Left lung (tissue), 10 donors: ENCODE data around the gene GGCX. TPM values are rescaled to one million over a fixed set of nuclear protein-coding genes. Genes with fewer than 3 reads are reported as not detected.

Source experiments
- ATAC-seq: fragments of 200-7000 bp; cut with Tn5 transposase; one replicate; pipeline ENCODE4 v1.9.1; 2020; ENCODE audit warnings: moderate library complexity
- DNase-seq, 4 donors: peaks; one replicate each; pipeline ENCODE4 v3.0.0-alpha.2; 2013 to 2020
- H3K27ac ChIP-seq, 2 donors: fragments of 200-600 bp; sonication (generic) in 1 of 2; one replicate each; pipeline versions ENCODE4 v1.5.0 to v1.8.0; 2020 to 2021
- H3K27me3 ChIP-seq, 2 donors: fragments of 200-600 bp; sonication (generic) in 1 of 2; one replicate each; pipeline versions ENCODE4 v1.5.0 to v1.8.0; 2020 to 2021
- H3K36me3 ChIP-seq, 2 donors: fragments of 200-600 bp; sonication (generic) in 1 of 2; one replicate each; pipeline versions ENCODE4 v1.5.0 to v1.8.0; 2020 to 2021
- H3K4me1 ChIP-seq, 2 donors: fragments of 200-600 bp; one replicate each; pipeline ENCODE4 v1.8.0; 2021
- H3K4me3 ChIP-seq, 2 donors: fragments of 200-600 bp; sonication (generic) in 1 of 2; one replicate each; pipeline versions ENCODE4 v1.5.0 to v1.8.0; 2020 to 2021; ENCODE audit warnings: mild to moderate bottlenecking in 1 of 2
- H3K9me3 ChIP-seq, 2 donors: fragments of 200-600 bp; sonication (generic) in 1 of 2; one replicate each; pipeline versions ENCODE4 v1.5.0 to v1.8.0; 2020 to 2021
- CTCF ChIP-seq, 2 donors: fragments of 200-600 bp; sonication (generic) in 1 of 2; IDR thresholded peaks; one replicate each; pipeline versions ENCODE4 v1.5.0 to v1.8.0; 2021; ENCODE audit warnings: antibody characterized with exemption in 2 of 2
- intact Hi-C, 2 donors: fragments of 100-400 bp; cut with DNase I; formaldehyde crosslinking; loops; one replicate each; pipeline versions ENCODE4 v1.11.2 to v1.14.2; 2022
- polyA plus RNA-seq, 6 donors: library from polyadenylated mRNA; unstranded; fragments of 120-200 nt; gene quantifications; one replicate each; pipeline ENCODE4 v1.2.1, GENCODE V29; 2013; ENCODE audit not compliant: insufficient read length in 6 of 6
- total RNA-seq, 2 donors: library from RNA; stranded (reverse); fragmentation: NEBNext Ultra II Directional; extraction: Animal tissue kit (Norgen Biotek cat#: 25700); gene quantifications; one replicate each; pipeline ENCODE4 v1.2.1, GENCODE V29; 2021
- donor health status: DM: no; HTN: yes; CAD: no.
- donor health status: DM: no; HTN: no; CAD: no.

GGCX gene
- total and polyA plus RNA-seq, 8 donors = 31.9 to 126 (median 37.7) TPM

GRCh38 chr2:85549826-85550225 lies 11.5 kb downstream of the GGCX start:
- no peaks in the 10 kb centered on the region for H3K27me3 ChIP-seq
- intact Hi-C loops = loop anchor here in 1 of 2 donors (10.0 kb wide), 1 partner anchor 135 kb away; the partner anchor contains the start of genes CAPG and SH2D6
- no peak for TF ChIP-seq CTCF (IDR thresholded peaks at IDR 0.05)
- H3K36me3 ChIP-seq = peaks cover 0 to 87% of the 10 kb centered on the region in 2 donors
- H3K4me1 ChIP-seq = peaks cover 2 to 35% of the 10 kb centered on the region in 2 donors
- H3K9me3 ChIP-seq = no peaks in the 10 kb centered on the region
- ATAC-seq = no peak
- DNase-seq = no peak
- H3K4me3 ChIP-seq = no peak overlapping the region
- H3K27ac ChIP-seq = peak overlapping the region in 1 of 2 donors; percentile 76

GRCh38 chr2:85549095-85549494 lies 12.2 kb downstream of the GGCX start:
- intact Hi-C loops = no loop called here
- Histone ChIP-seq H3K27ac (no peak overlapping the region), H3K4me1 (peaks cover 2 to 35% of the 10 kb centered on the region in 2 donors), H3K27me3 (no peaks in the 10 kb centered on the region), H3K36me3 (peaks cover 0 to 87% of the 10 kb centered on the region in 2 donors), H3K4me3 (no peak overlapping the region), H3K9me3 (no peaks in the 10 kb centered on the region)
- no peak for TF ChIP-seq CTCF (IDR thresholded peaks at IDR 0.05)
- ATAC-seq = no peak
- no peak for DNase-seq

GRCh38 chr2:85548608-85548900 lies 12.7 kb downstream of the GGCX start:
- intact Hi-C loops = no loop called here
- Histone ChIP-seq H3K4me1 (peaks cover 2 to 40% of the 10 kb centered on the region in 2 donors), H3K27me3 (no peaks in the 10 kb centered on the region), H3K9me3 (no peaks in the 10 kb centered on the region), H3K4me3 (no peak overlapping the region), H3K27ac (peak overlapping the region in 1 of 2 donors; percentile 5), H3K36me3 (peaks cover 0 to 87% of the 10 kb centered on the region in 2 donors)
- no peak for TF ChIP-seq CTCF (IDR thresholded peaks at IDR 0.05)
- no peak for DNase-seq
- no peak for ATAC-seq

GRCh38 chr2:85547859-85548607 lies 13.3 kb downstream of the GGCX start:
- Histone ChIP-seq H3K27me3 (no peaks in the 10 kb centered on the region), H3K4me3 (no peak overlapping the region), H3K36me3 (peaks cover 3 to 87% of the 10 kb centered on the region in 2 donors), H3K9me3 (no peaks in the 10 kb centered on the region), H3K4me1 (peaks cover 2 to 45% of the 10 kb centered on the region in 2 donors), H3K27ac (peak overlapping the region in 1 of 2 donors; percentile 15)
- intact Hi-C loops = no loop called here
- no peak for DNase-seq
- ATAC-seq = no peak
- no peak for TF ChIP-seq CTCF (IDR thresholded peaks at IDR 0.05)

- H3K27me3 ChIP-seq = no peaks in the 10 kb centered on the region
- no peak for ATAC-seq
- peaks cover 5 to 87% of the 10 kb centered on the region in 2 donors for H3K36me3 ChIP-seq
- DNase-seq = no peak
- peak overlapping the region in 1 of 2 donors; percentile 15 for H3K27ac ChIP-seq
- TF ChIP-seq CTCF (IDR thresholded peaks at IDR 0.05) = no peak
- no peaks in the 10 kb centered on the region for H3K9me3 ChIP-seq
- no peak overlapping the region for H3K4me3 ChIP-seq
- intact Hi-C loops = no loop called here
- H3K4me1 ChIP-seq = peaks cover 3 to 52% of the 10 kb centered on the region in 2 donors
Observed at GRCh38 chr2:85547089-85547858, 14.0 kb downstream of the GGCX start.
